Left kidney (tissue), 2 donors: ENCODE results near the gene FIGLA. TPM values are rescaled to one million over a fixed set of nuclear protein-coding genes. Genes with fewer than 3 reads are reported as not detected.
A peak's percentile ranks its signal among the peaks of the same experiment; 100 is the strongest.
"Not testable (repeated sequence)": the region's sequence is repeated elsewhere in the genome, so short reads cannot be mapped to it uniquely, and the experiment has no call there.

Source experiments
- DNase-seq: peaks from one replicate; pipeline ENCODE4 v3.0.0-alpha.2; 2013
- polyA plus RNA-seq: library from polyadenylated mRNA; unstranded; fragments of 120-200 nt; gene quantifications from one replicate; pipeline ENCODE4 v1.2.1, GENCODE V29; 2013; ENCODE audit not compliant: insufficient read length

Gene FIGLA
- polyA plus RNA-seq, 1 donor, result not detected

DNA sequence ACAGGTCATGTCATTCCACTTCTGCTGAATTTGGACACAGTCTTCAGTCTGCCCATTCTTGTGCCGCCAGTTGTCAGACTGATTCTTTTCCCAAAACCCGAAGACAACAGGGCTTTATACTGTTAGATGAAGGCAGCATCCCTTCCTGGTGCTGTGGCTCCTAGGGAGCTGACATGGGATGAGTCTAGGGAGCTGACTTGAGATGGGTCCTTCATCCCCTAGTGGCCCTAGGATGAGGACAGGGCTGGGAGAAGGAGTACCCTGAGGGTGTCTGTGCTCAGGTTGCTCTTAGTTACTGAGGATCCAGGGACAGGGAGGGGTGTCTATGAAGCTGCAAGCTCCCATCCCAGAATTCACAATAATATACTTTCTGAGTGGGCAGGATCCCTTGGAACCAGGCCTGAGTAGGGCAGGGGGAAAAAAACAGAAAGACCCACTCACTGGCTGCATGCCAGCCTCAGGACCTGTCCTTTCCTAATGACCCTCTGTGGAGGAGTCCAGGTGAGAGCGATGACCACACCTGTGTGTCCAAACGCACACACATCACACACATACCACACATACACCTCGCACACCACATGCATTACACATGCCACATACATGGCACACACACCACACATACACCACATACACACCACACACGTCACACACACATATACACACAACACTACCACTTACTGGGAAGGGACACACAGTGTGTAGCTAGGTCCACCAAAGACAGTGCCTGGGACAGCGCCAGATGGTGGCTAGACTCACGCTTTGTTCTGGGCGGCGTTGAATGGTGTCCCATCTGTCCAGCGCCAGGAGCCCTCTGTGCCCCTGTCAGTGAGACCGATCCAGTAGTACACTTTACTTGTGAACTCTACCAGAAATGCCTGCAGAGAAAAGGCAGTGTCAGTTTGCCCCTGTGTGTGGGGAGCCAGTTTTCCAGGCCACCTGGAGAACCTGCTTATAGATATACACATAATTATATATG, 18.8 kb upstream of the FIGLA start:
- no peak for DNase-seq

- DNase-seq, result no peak
Measured at GRCh38 chr2:70807828-70808118, 17.3 kb upstream of the FIGLA start.

DNA sequence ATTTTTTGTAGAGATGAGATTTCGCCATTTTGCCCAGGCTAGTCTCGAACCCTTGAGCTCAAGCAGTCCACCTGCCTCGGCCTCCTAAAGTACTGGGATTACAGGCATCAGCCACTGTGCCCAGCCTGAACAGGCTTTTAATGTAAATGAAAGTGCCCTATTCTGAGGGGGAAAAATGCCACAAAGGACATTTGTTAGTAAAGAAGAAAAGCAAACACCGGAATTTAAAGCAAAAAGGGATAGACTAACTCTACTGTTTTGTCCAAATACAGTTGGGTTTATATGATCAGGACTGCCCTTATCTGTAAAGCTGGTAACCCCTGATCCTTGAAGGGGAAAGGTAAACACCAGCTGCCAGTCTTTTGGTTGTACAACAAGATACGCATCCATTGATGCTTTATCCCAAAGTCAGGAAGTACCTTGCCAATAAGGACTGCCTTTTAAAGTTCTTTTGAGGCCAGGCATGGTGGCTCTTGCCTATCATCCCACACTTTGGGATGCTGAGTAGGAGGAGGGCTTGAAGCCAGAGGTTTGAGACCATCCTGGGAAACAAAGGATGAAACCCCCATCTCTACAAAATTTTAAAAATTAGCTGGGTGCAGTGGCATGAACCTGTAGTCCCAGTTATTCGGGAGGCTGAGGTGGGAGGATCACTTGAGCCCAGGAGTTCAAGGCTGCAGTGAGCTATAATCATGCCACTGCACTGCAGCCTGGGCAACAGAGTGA, 16.8 kb upstream of the FIGLA start:
- no peak for DNase-seq

DNA sequence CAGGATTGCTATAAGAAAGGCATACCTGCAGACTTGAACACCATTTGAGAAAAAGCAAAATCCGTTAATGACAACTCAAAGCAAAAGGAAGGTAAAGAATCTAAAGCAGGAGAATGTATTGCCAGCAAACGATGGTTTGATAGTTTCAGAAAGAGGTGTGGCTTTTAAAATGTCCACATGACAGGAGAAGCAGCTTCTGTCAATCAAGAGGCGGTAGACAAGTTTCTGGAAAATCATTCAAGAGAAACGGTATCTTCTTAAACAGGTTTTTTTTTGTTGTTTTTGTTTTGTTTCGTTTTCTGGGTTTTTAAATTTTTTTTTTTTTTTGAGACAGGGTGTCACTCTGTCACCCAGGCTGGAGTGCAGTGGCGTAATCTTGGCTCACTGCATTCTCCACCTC, 16.2 kb upstream of the FIGLA start:
- DNase-seq, result no peak

DNA sequence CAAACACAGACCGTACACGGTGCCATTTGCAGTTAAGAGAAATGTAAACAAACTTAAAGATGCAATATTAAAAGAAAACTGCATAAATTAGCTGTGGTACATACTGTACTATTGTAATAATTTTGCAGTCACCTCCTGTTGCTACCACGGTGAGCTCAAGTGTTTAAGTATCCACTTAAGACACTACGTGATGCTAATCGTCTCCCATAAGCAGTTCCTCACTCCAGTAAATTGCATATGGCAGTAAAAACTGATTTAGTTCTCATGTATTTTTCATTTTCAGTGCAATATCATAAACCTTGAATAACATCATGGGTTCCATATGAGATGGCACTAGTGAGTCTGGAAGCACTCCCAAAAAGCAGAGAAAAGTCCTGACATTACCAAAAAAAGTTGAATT, 15.6 kb upstream of the FIGLA start:
- no peak for DNase-seq

- DNase-seq, result no peak
Measured at GRCh38 chr2:70801607-70802263, 11.3 kb upstream of the FIGLA start.

- DNase-seq, result no peak
Measured at GRCh38 chr2:70799706-70800105, 9.3 kb upstream of the FIGLA start.

DNA sequence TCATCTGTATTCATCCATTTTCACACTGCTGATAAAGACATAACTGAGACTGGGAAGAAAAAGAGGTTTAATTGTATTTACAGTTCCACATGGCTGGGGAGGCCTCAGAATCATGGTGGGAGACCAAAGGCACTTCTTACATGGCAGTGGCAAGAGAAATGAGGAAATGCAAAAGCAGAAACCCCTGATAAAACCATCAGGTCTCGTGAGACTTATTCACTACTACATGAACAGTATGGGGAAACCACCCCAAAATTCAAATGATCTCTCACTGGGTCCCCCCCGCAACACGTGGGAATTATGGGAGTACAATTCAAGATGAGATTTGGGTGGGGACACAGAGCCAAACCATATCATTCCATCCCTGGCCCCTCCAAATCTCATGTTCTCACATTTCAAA, 7.6 kb upstream of the FIGLA start:
- not testable (repeated sequence) for DNase-seq

DNA sequence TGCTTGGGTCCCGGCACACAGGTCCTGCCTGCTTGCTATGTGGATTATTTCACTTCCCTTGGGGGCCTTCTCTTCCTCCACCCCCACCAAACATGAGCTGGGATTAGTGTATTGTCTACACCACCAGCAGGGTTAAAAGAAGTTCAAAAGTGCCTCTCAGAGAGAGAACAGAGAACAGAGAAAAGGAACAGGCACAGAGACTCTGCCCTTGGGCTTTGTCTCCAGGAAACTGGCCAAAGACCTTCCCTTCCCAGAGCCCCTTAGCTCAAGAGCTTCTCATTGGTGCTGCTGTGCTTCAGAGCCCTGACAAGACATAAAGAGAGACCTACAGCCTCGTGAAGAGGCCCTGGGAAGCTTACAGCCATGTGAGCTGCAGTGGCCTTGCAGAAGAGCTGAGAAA, 7.1 kb upstream of the FIGLA start:
- DNase-seq, result no peak

- DNase-seq, result no peak
Measured at GRCh38 chr2:70796262-70796661, 5.8 kb upstream of the FIGLA start.

GRCh38 chr2:70795164-70795995, 4.9 kb upstream of the FIGLA start:
- DNase-seq, result no peak

DNA sequence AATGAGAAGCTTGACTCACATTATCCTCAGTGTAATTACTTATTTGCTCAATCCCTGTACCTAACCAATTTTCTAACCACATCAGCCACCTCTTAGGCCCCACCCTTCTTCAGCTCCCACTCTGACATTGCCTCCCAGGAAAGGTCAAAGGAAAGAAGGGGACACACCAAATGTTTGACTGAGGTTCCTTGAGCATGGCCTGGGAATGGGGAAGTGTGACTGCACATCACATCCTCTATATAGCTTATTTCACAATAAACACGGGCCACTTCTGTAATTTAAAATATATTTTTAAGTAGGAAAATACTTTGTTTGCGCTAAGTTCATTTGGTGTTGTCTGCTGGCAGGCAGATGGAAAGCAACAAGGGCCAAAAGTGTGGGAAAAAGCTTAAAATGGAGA, 3.0 kb upstream of the FIGLA start:
- no peak for DNase-seq

DNA sequence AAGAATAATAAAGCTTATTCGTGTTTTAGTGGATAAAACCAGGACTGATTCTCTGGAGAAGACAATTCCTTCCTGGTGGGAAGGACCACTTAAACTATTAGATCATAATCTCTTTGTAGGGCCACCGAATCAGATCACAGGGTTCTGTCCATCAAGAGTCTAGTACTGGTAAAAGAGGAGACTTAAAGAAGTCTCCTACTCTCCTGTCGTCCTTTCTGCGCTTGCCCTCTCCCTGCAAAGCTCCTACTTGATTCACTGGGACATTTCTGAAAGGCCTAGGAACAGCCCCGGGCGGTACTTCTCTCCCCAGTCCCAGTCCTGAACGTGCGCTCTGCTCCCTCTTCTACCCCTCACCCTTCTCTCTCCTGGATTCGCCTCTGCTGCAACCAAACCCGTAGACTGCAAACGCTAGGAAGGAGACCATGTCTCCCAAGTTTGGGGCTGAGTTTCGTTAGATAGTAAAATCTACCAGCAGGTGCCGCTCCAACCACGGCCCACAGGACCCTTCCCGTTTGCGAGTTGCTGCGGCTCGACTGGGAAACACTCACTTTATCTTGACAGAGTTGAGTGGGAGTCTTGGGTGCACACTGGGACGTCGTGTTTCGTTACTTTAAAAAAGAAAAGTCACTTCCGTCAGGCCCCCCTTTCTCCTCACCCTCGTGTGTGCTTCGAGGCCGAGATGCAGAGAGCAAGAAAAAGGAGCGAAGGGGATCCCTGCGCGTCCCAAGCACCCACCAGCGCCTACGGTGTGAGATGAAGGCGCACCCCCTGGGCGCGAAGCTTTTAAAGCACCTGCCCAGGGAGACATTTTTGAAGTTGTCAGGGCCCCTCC, 923 bp downstream of the FIGLA start:
- DNase-seq, result peak; percentile 69

DNA sequence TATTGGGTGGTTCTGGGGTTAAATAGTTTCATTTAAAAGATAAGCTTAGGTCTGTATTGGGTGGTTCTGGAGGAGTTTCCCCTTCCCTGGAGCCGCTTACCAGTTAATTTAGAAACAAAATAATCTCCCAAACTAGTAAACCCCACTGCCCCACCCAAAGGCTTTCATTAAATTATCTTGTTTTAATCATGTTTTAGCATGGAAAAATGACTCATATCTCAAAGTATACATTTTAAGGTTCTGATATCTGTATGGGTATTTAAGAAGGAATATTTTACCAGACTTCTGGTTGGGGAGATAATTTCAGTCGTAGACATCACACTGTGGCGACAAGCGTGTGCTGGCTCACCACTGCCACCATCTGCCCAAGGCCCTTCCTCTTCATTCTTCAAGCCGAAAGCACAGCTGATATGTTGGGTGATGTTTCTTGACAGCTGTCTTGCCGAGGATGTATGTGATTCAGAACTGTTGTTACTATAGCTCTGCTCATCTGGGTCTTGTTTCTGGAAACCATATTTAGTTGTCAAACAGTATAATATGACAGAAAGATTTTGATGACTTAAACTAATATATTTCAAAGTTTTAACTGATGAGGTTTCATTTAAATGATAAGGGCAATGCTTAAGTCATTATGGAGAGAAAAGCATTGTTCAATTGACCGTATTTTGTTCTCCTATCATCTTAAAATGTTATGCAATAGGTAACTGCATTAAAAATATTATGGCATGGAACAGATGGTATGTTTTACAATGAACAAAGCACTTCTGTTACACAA, 5.1 kb downstream of the FIGLA start:
- peak; percentile 30 for DNase-seq

GRCh38 chr2:70784320-70784719, 6.1 kb downstream of the FIGLA start:
- DNase-seq, result no peak

- no peak for DNase-seq
Measured at GRCh38 chr2:70779911-70780545, 10.4 kb downstream of the FIGLA start.

- no peak for DNase-seq
Measured at GRCh38 chr2:70779491-70779890, 11.0 kb downstream of the FIGLA start.

DNA sequence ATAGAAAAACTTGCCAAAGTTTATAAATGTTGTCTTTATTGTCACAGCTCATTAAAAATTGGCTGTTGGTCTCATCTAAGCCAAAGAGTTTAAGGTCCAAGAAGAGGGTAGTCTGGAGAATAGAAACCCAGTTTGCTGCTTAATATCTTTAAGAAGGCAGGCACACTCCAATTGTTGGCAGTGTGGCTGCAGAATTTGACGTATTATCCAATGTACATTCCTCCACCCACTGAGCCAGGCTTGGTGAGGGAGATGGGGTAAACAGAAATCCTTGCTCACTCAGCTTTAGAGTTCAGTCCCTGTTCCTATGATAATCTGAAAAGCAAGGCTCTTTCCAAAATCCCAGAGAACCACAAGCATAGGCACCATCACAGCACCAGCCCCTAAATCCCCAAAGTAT, 11.8 kb downstream of the FIGLA start:
- no peak for DNase-seq

- DNase-seq, result no peak
Measured at GRCh38 chr2:70777450-70777849, 13.0 kb downstream of the FIGLA start.

DNA sequence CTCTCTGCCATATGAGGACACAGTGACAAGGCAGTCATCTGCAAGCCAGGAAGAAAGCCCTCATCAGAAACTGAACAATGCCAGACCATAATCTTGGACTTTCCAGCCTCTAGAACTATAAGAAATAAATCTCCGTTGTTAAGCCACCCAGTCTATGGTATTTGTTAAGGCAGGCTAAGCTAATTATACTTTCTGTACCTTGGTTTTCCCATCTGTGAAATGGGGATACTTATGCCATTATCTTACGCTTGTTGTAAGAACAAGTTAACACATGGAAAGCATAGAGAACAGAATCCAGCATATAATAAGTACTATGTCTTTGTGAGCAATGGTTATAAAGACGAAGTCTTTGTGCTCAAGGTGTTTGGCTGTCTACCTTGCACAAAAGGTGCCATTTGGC, 14.2 kb downstream of the FIGLA start:
- DNase-seq, result no peak
